WTC11 (cell line): ENCODE data around the gene CDYL. TPM values are rescaled to one million over a fixed set of nuclear protein-coding genes. Genes with fewer than 3 reads are reported as not detected.

Experiments
- ATAC-seq: fragments of 200-7000 bp; cut with Tn5 transposase; 2 replicates; pipeline ENCODE4 v1.10.0; 2021; ENCODE audit warnings: mild to moderate bottlenecking, moderate library complexity
- CTCF ChIA-PET: fragments of 300-600 bp; sonication (Branson Sonifier 250); formaldehyde crosslinking; loops from one replicate; lab custom pipeline; 2021; ENCODE audit warnings: antibody characterized with exemption; lab: Charles Lee
- POLR2A ChIA-PET: fragments of 350-600 bp; sonication (Branson Sonifier 250); formaldehyde crosslinking; loops from one replicate; lab custom pipeline; 2021; ENCODE audit warnings: antibody characterized with exemption; lab: Charles Lee
- DNase-seq: peaks from one replicate; pipeline ENCODE4 v3.0.0; 2021; ENCODE audit warnings: low spot score
- H3K27ac Mint-ChIP-seq: 2 replicates; pipeline ENCODE4 v1.8.0; 2021; ENCODE audit warnings: mixed read lengths
- H3K27me3 Mint-ChIP-seq: 2 replicates; pipeline ENCODE4 v1.8.0; 2021; ENCODE audit warnings: low read depth, mild to moderate bottlenecking, moderate library complexity, mixed read lengths
- H3K36me3 Mint-ChIP-seq: 2 replicates; pipeline ENCODE4 v1.8.0; 2021; ENCODE audit warnings: mixed read lengths
- H3K4me1 Mint-ChIP-seq: 2 replicates; pipeline ENCODE4 v1.8.0; 2022; ENCODE audit warnings: mixed read lengths
- H3K4me3 Mint-ChIP-seq: 2 replicates; pipeline ENCODE4 v1.8.0; 2021; ENCODE audit warnings: mild to moderate bottlenecking, moderate library complexity, mixed read lengths
- H3K9me3 Mint-ChIP-seq: 2 replicates; pipeline ENCODE4 v1.8.0; 2021; ENCODE audit warnings: mixed read lengths
- ATF3 ChIP-seq: sonication (generic); formaldehyde crosslinking; conservative IDR thresholded peaks from 2 replicates; pipeline ENCODE4 v1.8.1; 2022; ENCODE audit warnings: mild to moderate bottlenecking, missing genetic modification reagents
- E2F5 ChIP-seq: sonication (generic); formaldehyde crosslinking; IDR thresholded peaks from 2 replicates; pipeline ENCODE4 v1.8.1; 2022; ENCODE audit warnings: mild to moderate bottlenecking, moderate library complexity, missing genetic modification reagents
- ELF4 ChIP-seq: sonication (generic); formaldehyde crosslinking; IDR thresholded peaks from 2 replicates; pipeline ENCODE4 v1.8.1; 2022; ENCODE audit warnings: low read depth, mild to moderate bottlenecking, moderate library complexity, missing genetic modification reagents
- FOXK1 ChIP-seq: sonication (generic); formaldehyde crosslinking; IDR thresholded peaks from 2 replicates; pipeline ENCODE4 v1.8.0; 2022; ENCODE audit warnings: mild to moderate bottlenecking, moderate library complexity, missing genetic modification reagents
- FOXP1 ChIP-seq: sonication (generic); formaldehyde crosslinking; IDR thresholded peaks from 2 replicates; pipeline ENCODE4 v1.8.0; 2022; ENCODE audit warnings: missing genetic modification reagents, mild to moderate bottlenecking, moderate library complexity, borderline replicate concordance
- JAZF1 ChIP-seq: fragments of 250-450 bp; sonication (Bioruptor Pico); IDR thresholded peaks from 2 replicates; pipeline ENCODE4 v1.9.0; 2021; ENCODE audit warnings: moderate library complexity, mild to moderate bottlenecking, inconsistent platforms
- MXD4 ChIP-seq: fragments of 250-450 bp; sonication (Bioruptor Pico); IDR thresholded peaks from 2 replicates; pipeline ENCODE4 v1.8.0; 2021; ENCODE audit warnings: mild to moderate bottlenecking, moderate library complexity, borderline replicate concordance
- NR3C1 ChIP-seq: sonication (generic); formaldehyde crosslinking; conservative IDR thresholded peaks from 2 replicates; pipeline ENCODE4 v1.8.1; 2023; ENCODE audit warnings: low read depth, mild to moderate bottlenecking, missing genetic modification reagents
- PRRX2 ChIP-seq: fragments of 250-450 bp; sonication (Bioruptor Pico); IDR thresholded peaks from 2 replicates; pipeline ENCODE4 v1.8.0; 2021; ENCODE audit warnings: mild to moderate bottlenecking
- SMAD3 ChIP-seq: sonication (generic); formaldehyde crosslinking; IDR thresholded peaks from 2 replicates; pipeline ENCODE4 v1.8.0; 2022; ENCODE audit warnings: missing genetic modification reagents, mild to moderate bottlenecking, borderline replicate concordance
- ZNF416 ChIP-seq: fragments of 250-450 bp; sonication (Bioruptor Pico); IDR thresholded peaks from 2 replicates; pipeline ENCODE4 v1.9.0; 2021; ENCODE audit warnings: mild to moderate bottlenecking, inconsistent platforms
- ZNF671 ChIP-seq: fragments of 250-450 bp; sonication (Bioruptor Pico); IDR thresholded peaks from 2 replicates; pipeline ENCODE4 v1.8.0; 2021; ENCODE audit warnings: mild to moderate bottlenecking
- total RNA-seq: library from RNA; stranded (reverse); gene quantifications from 3 replicates; pipeline ENCODE4 v1.2.3, GENCODE V29; 2021
- TF ChIP-seq, protein P1 (sequence below): fragments of 250-450 bp; sonication (Bioruptor Pico); IDR thresholded peaks from 2 replicates; pipeline ENCODE4 v2.1.2; 2022; ENCODE audit warnings: mild to moderate bottlenecking, moderate library complexity
- TF ChIP-seq, protein P2 (sequence below): fragments of 250-450 bp; sonication (Bioruptor Pico); IDR thresholded peaks from 2 replicates; pipeline ENCODE4 v1.9.0; 2021; ENCODE audit warnings: moderate library complexity, mild to moderate bottlenecking, inconsistent platforms, borderline replicate concordance
- TF ChIP-seq, protein P3 (sequence below): fragments of 250-450 bp; sonication (Bioruptor Pico); IDR thresholded peaks from 2 replicates; pipeline ENCODE4 v1.9.0; 2021; ENCODE audit warnings: mild to moderate bottlenecking
- TF ChIP-seq, protein P4 (sequence below): sonication (generic); formaldehyde crosslinking; IDR thresholded peaks from 2 replicates; pipeline ENCODE4 v1.8.0; 2022; ENCODE audit warnings: missing genetic modification reagents
- TF ChIP-seq, protein P5 (sequence below): sonication (generic); formaldehyde crosslinking; conservative IDR thresholded peaks from 2 replicates; pipeline ENCODE4 v1.8.1; 2023; ENCODE audit warnings: mild to moderate bottlenecking, low read depth, missing genetic modification reagents, moderate library complexity
- TF ChIP-seq, protein P6 (sequence below): fragments of 250-450 bp; sonication (Bioruptor Pico); IDR thresholded peaks from 2 replicates; pipeline ENCODE4 v1.8.0; 2021; ENCODE audit warnings: mild to moderate bottlenecking

CDYL gene
- total RNA-seq, 1 experiment from 2014 or later, result 92.0 TPM

GRCh38 chr6:4751823-4752464 lies 24.3 kb upstream of the CDYL start:
- peaks cover 16% of the 10 kb centered on the region for H3K4me1 Mint-ChIP-seq
- no peak overlapping the region for H3K27ac Mint-ChIP-seq
- POLR2A ChIA-PET, result no interaction called here
- CTCF ChIA-PET, result no interaction called here
- peaks cover 3% of the 10 kb centered on the region; the same call in 1 of the 2 replicates for H3K9me3 Mint-ChIP-seq
- DNase-seq, result no peak
- no peaks in the 10 kb centered on the region; the same call in 1 of the 2 replicates for H3K36me3 Mint-ChIP-seq
- no peak overlapping the region for H3K4me3 Mint-ChIP-seq
- peak; percentile 52; the same call in 1 of the 2 replicates for ATAC-seq
- peaks cover 100% of the 10 kb centered on the region for H3K27me3 Mint-ChIP-seq
- TF ChIP-seq, protein P1, sequence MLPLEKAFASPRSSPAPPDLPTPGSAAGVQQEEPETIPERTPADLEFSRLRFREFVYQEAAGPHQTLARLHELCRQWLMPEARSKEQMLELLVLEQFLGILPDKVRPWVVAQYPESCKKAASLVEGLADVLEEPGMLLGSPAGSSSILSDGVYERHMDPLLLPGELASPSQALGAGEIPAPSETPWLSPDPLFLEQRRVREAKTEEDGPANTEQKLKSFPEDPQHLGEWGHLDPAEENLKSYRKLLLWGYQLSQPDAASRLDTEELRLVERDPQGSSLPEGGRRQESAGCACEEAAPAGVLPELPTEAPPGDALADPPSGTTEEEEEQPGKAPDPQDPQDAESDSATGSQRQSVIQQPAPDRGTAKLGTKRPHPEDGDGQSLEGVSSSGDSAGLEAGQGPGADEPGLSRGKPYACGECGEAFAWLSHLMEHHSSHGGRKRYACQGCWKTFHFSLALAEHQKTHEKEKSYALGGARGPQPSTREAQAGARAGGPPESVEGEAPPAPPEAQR (CRISPR knock-in tag), result no peak
- TF ChIP-seq, protein P2, sequence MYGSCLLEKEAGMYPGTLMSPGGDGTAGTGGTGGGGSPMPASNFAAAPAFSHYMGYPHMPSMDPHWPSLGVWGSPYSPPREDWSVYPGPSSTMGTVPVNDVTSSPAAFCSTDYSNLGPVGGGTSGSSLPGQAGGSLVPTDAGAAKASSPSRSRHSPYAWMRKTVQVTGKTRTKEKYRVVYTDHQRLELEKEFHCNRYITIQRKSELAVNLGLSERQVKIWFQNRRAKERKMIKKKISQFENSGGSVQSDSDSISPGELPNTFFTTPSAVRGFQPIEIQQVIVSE (CRISPR knock-in tag), result no peak
- TF ChIP-seq NR3C1 (CRISPR knock-in tag), result no peak
- no peak for TF ChIP-seq MXD4 (CRISPR knock-in tag)
- TF ChIP-seq, protein P3, sequence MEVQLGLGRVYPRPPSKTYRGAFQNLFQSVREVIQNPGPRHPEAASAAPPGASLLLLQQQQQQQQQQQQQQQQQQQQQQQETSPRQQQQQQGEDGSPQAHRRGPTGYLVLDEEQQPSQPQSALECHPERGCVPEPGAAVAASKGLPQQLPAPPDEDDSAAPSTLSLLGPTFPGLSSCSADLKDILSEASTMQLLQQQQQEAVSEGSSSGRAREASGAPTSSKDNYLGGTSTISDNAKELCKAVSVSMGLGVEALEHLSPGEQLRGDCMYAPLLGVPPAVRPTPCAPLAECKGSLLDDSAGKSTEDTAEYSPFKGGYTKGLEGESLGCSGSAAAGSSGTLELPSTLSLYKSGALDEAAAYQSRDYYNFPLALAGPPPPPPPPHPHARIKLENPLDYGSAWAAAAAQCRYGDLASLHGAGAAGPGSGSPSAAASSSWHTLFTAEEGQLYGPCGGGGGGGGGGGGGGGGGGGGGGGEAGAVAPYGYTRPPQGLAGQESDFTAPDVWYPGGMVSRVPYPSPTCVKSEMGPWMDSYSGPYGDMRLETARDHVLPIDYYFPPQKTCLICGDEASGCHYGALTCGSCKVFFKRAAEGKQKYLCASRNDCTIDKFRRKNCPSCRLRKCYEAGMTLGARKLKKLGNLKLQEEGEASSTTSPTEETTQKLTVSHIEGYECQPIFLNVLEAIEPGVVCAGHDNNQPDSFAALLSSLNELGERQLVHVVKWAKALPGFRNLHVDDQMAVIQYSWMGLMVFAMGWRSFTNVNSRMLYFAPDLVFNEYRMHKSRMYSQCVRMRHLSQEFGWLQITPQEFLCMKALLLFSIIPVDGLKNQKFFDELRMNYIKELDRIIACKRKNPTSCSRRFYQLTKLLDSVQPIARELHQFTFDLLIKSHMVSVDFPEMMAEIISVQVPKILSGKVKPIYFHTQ, result no peak
- no peak for TF ChIP-seq FOXP1
- TF ChIP-seq E2F5, result no peak
- no peak for TF ChIP-seq ZNF671
- no peak for TF ChIP-seq PRRX2 (CRISPR knock-in tag)
- TF ChIP-seq, protein P4, sequence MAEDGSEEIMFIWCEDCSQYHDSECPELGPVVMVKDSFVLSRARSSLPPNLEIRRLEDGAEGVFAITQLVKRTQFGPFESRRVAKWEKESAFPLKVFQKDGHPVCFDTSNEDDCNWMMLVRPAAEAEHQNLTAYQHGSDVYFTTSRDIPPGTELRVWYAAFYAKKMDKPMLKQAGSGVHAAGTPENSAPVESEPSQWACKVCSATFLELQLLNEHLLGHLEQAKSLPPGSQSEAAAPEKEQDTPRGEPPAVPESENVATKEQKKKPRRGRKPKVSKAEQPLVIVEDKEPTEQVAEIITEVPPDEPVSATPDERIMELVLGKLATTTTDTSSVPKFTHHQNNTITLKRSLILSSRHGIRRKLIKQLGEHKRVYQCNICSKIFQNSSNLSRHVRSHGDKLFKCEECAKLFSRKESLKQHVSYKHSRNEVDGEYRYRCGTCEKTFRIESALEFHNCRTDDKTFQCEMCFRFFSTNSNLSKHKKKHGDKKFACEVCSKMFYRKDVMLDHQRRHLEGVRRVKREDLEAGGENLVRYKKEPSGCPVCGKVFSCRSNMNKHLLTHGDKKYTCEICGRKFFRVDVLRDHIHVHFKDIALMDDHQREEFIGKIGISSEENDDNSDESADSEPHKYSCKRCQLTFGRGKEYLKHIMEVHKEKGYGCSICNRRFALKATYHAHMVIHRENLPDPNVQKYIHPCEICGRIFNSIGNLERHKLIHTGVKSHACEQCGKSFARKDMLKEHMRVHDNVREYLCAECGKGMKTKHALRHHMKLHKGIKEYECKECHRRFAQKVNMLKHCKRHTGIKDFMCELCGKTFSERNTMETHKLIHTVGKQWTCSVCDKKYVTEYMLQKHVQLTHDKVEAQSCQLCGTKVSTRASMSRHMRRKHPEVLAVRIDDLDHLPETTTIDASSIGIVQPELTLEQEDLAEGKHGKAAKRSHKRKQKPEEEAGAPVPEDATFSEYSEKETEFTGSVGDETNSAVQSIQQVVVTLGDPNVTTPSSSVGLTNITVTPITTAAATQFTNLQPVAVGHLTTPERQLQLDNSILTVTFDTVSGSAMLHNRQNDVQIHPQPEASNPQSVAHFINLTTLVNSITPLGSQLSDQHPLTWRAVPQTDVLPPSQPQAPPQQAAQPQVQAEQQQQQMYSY (CRISPR knock-in tag), result no peak

GRCh38 chr6:4756247-4756646 lies 20.0 kb upstream of the CDYL start:
- ATAC-seq, result no peak
- DNase-seq, result no peak
- Mint-ChIP-seq H3K4me1 (peaks cover 27% of the 10 kb centered on the region), H3K4me3 (no peak overlapping the region), H3K27ac (no peak overlapping the region), H3K27me3 (peaks cover 72% of the 10 kb centered on the region), H3K9me3 (peaks cover 7% of the 10 kb centered on the region), H3K36me3 (no peaks in the 10 kb centered on the region; the same call in 1 of the 2 replicates)
- ChIA-PET CTCF (no interaction called here), POLR2A (no interaction called here)
- TF ChIP-seq ELF4 (CRISPR knock-in tag), result no peak
- no peak for TF ChIP-seq ATF3 (CRISPR knock-in tag)
- no peak for TF ChIP-seq SMAD3
- no peak for TF ChIP-seq FOXK1
- TF ChIP-seq ZNF416 (CRISPR knock-in tag), result no peak
- TF ChIP-seq, protein P1 (CRISPR knock-in tag), result no peak
- TF ChIP-seq JAZF1 (CRISPR knock-in tag), result no peak
- no peak for TF ChIP-seq NR3C1 (CRISPR knock-in tag)
- TF ChIP-seq, protein P5, sequence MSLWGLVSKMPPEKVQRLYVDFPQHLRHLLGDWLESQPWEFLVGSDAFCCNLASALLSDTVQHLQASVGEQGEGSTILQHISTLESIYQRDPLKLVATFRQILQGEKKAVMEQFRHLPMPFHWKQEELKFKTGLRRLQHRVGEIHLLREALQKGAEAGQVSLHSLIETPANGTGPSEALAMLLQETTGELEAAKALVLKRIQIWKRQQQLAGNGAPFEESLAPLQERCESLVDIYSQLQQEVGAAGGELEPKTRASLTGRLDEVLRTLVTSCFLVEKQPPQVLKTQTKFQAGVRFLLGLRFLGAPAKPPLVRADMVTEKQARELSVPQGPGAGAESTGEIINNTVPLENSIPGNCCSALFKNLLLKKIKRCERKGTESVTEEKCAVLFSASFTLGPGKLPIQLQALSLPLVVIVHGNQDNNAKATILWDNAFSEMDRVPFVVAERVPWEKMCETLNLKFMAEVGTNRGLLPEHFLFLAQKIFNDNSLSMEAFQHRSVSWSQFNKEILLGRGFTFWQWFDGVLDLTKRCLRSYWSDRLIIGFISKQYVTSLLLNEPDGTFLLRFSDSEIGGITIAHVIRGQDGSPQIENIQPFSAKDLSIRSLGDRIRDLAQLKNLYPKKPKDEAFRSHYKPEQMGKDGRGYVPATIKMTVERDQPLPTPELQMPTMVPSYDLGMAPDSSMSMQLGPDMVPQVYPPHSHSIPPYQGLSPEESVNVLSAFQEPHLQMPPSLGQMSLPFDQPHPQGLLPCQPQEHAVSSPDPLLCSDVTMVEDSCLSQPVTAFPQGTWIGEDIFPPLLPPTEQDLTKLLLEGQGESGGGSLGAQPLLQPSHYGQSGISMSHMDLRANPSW (CRISPR knock-in tag), result no peak
- TF ChIP-seq, protein P6, sequence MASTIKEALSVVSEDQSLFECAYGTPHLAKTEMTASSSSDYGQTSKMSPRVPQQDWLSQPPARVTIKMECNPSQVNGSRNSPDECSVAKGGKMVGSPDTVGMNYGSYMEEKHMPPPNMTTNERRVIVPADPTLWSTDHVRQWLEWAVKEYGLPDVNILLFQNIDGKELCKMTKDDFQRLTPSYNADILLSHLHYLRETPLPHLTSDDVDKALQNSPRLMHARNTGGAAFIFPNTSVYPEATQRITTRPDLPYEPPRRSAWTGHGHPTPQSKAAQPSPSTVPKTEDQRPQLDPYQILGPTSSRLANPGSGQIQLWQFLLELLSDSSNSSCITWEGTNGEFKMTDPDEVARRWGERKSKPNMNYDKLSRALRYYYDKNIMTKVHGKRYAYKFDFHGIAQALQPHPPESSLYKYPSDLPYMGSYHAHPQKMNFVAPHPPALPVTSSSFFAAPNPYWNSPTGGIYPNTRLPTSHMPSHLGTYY (CRISPR knock-in tag), result no peak
